WTC11 (cell line): ENCODE data around the gene BIVM. TPM values are rescaled to one million over a fixed set of nuclear protein-coding genes. Genes with fewer than 3 reads are reported as not detected.

Source experiments
- ATAC-seq: fragments of 200-7000 bp; cut with Tn5 transposase; 2 replicates; pipeline ENCODE4 v1.10.0; 2021; ENCODE audit warnings: mild to moderate bottlenecking, moderate library complexity
- CTCF ChIA-PET: fragments of 300-600 bp; sonication (Branson Sonifier 250); formaldehyde crosslinking; loops from one replicate; lab custom pipeline; 2021; ENCODE audit warnings: antibody characterized with exemption; lab: Charles Lee
- POLR2A ChIA-PET: fragments of 350-600 bp; sonication (Branson Sonifier 250); formaldehyde crosslinking; loops from one replicate; lab custom pipeline; 2021; ENCODE audit warnings: antibody characterized with exemption; lab: Charles Lee
- DNase-seq: peaks from one replicate; pipeline ENCODE4 v3.0.0; 2021; ENCODE audit warnings: low spot score
- H3K27ac Mint-ChIP-seq: 2 replicates; pipeline ENCODE4 v1.8.0; 2021; ENCODE audit warnings: mixed read lengths
- H3K27me3 Mint-ChIP-seq: 2 replicates; pipeline ENCODE4 v1.8.0; 2021; ENCODE audit warnings: low read depth, mild to moderate bottlenecking, moderate library complexity, mixed read lengths
- H3K36me3 Mint-ChIP-seq: 2 replicates; pipeline ENCODE4 v1.8.0; 2021; ENCODE audit warnings: mixed read lengths
- H3K4me1 Mint-ChIP-seq: 2 replicates; pipeline ENCODE4 v1.8.0; 2022; ENCODE audit warnings: mixed read lengths
- H3K4me3 Mint-ChIP-seq: 2 replicates; pipeline ENCODE4 v1.8.0; 2021; ENCODE audit warnings: mild to moderate bottlenecking, moderate library complexity, mixed read lengths
- H3K9me3 Mint-ChIP-seq: 2 replicates; pipeline ENCODE4 v1.8.0; 2021; ENCODE audit warnings: mixed read lengths
- EMX1 ChIP-seq: fragments of 250-450 bp; sonication (Bioruptor Pico); IDR thresholded peaks from 2 replicates; pipeline ENCODE4 v1.8.0; 2021; ENCODE audit warnings: mild to moderate bottlenecking
- JAZF1 ChIP-seq: fragments of 250-450 bp; sonication (Bioruptor Pico); IDR thresholded peaks from 2 replicates; pipeline ENCODE4 v1.9.0; 2021; ENCODE audit warnings: moderate library complexity, mild to moderate bottlenecking, inconsistent platforms
- JUN ChIP-seq: sonication (generic); formaldehyde crosslinking; IDR thresholded peaks from 2 replicates; pipeline ENCODE4 v1.8.0; 2023; ENCODE audit warnings: mild to moderate bottlenecking, missing genetic modification reagents
- RELA ChIP-seq: sonication (generic); formaldehyde crosslinking; IDR thresholded peaks from 2 replicates; pipeline ENCODE4 v1.8.1; 2022; ENCODE audit warnings: missing genetic modification reagents, mild to moderate bottlenecking, borderline replicate concordance
- STAT6 ChIP-seq: sonication (generic); formaldehyde crosslinking; conservative IDR thresholded peaks from 2 replicates; pipeline ENCODE4 v1.8.1; 2023; ENCODE audit warnings: mild to moderate bottlenecking, low read depth, missing genetic modification reagents, moderate library complexity
- TP53 ChIP-seq: sonication (generic); formaldehyde crosslinking; IDR thresholded peaks from 2 replicates; pipeline ENCODE4 v1.8.1; 2023; ENCODE audit warnings: mild to moderate bottlenecking, missing genetic modification reagents
- USF1 ChIP-seq: sonication (generic); formaldehyde crosslinking; IDR thresholded peaks from 2 replicates; pipeline ENCODE4 v1.8.0; 2022; ENCODE audit warnings: mild to moderate bottlenecking, missing genetic modification reagents
- ZBTB21 ChIP-seq: sonication (generic); formaldehyde crosslinking; IDR thresholded peaks from 2 replicates; pipeline ENCODE4 v1.8.1; 2023; ENCODE audit warnings: mild to moderate bottlenecking, missing genetic modification reagents, borderline replicate concordance
- ZNF232 ChIP-seq: sonication (generic); formaldehyde crosslinking; IDR thresholded peaks from 2 replicates; pipeline ENCODE4 v1.8.0; 2022; ENCODE audit warnings: mild to moderate bottlenecking, missing genetic modification reagents
- ZNF423 ChIP-seq: fragments of 250-450 bp; sonication (Bioruptor Pico); IDR thresholded peaks from 2 replicates; pipeline ENCODE4 v2.1.2; 2022; ENCODE audit warnings: mild to moderate bottlenecking, moderate library complexity
- ZNF512 ChIP-seq: sonication (generic); formaldehyde crosslinking; IDR thresholded peaks from 2 replicates; pipeline ENCODE4 v1.8.1; 2022; ENCODE audit warnings: missing genetic modification reagents, borderline replicate concordance
- total RNA-seq: library from RNA; stranded (reverse); gene quantifications from 3 replicates; pipeline ENCODE4 v1.2.3, GENCODE V29; 2021
- TF ChIP-seq, protein P1 (sequence below): fragments of 250-450 bp; sonication (Bioruptor Pico); IDR thresholded peaks from 2 replicates; pipeline ENCODE4 v1.9.0; 2021; ENCODE audit warnings: mild to moderate bottlenecking
- TF ChIP-seq, protein P2 (sequence below): fragments of 200-600 bp; IDR thresholded peaks from 2 replicates; pipeline ENCODE4 v1.8.0; 2022; ENCODE audit warnings: antibody characterized with exemption
- TF ChIP-seq, protein P3 (sequence below): sonication (generic); formaldehyde crosslinking; IDR thresholded peaks from 2 replicates; pipeline ENCODE4 v1.8.1; 2022; ENCODE audit warnings: mild to moderate bottlenecking, moderate library complexity, missing genetic modification reagents
- TF ChIP-seq, protein P4 (sequence below): sonication (generic); formaldehyde crosslinking; IDR thresholded peaks from 2 replicates; pipeline ENCODE4 v1.8.0; 2022; ENCODE audit warnings: mild to moderate bottlenecking, missing genetic modification reagents

BIVM gene
- total RNA-seq, 1 experiment from 2014 or later = 10.2 TPM

DNA sequence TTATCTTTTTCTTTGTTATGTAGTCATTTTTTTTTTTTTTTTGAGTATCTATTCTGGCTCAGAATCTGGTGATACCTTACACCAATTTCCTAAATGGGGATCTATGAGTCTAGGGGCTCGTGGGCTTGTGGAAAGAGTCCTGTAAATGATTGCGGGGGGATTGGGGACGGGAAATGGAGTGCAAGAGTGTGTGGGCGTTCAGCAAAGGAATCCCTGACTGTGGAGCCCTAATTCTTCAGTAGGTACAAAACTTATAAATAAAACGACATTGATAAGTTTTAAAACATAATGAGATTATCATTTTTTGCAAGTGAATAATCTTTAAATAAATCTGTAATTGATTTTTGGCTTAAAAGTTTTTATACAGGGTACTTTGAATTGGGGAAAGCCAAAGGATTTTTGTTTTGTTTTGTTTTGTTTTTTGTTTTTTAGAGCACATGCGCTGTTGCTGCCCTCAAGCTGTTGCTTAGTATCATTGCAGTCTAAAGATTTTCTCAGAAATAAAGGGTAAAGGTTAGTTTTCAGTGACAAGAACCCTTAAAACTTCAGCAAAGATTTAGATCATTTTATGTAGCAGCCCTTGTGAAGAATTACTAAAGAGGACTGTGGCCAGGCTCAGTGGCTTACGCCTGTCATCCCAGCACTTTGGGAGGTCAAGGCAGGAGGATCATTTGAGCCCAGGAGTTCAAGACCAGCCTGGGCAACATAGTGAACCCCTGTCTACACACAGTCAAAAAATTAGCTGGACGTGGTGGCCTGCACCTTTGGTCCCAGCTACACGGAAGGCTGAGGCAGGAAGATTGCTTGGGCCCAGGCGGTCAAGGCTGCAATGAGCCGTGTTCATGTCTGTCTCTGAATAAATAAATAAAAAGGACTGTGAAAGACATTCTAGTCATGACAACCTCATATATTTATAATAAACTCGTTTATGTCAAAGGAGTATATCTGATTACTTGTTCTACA is 48.6 kb downstream of the BIVM start:
- TF ChIP-seq, protein P1, sequence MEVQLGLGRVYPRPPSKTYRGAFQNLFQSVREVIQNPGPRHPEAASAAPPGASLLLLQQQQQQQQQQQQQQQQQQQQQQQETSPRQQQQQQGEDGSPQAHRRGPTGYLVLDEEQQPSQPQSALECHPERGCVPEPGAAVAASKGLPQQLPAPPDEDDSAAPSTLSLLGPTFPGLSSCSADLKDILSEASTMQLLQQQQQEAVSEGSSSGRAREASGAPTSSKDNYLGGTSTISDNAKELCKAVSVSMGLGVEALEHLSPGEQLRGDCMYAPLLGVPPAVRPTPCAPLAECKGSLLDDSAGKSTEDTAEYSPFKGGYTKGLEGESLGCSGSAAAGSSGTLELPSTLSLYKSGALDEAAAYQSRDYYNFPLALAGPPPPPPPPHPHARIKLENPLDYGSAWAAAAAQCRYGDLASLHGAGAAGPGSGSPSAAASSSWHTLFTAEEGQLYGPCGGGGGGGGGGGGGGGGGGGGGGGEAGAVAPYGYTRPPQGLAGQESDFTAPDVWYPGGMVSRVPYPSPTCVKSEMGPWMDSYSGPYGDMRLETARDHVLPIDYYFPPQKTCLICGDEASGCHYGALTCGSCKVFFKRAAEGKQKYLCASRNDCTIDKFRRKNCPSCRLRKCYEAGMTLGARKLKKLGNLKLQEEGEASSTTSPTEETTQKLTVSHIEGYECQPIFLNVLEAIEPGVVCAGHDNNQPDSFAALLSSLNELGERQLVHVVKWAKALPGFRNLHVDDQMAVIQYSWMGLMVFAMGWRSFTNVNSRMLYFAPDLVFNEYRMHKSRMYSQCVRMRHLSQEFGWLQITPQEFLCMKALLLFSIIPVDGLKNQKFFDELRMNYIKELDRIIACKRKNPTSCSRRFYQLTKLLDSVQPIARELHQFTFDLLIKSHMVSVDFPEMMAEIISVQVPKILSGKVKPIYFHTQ (CRISPR knock-in tag) = no peak
- TF ChIP-seq STAT6 (CRISPR knock-in tag) = no peak
- TF ChIP-seq, protein P2, sequence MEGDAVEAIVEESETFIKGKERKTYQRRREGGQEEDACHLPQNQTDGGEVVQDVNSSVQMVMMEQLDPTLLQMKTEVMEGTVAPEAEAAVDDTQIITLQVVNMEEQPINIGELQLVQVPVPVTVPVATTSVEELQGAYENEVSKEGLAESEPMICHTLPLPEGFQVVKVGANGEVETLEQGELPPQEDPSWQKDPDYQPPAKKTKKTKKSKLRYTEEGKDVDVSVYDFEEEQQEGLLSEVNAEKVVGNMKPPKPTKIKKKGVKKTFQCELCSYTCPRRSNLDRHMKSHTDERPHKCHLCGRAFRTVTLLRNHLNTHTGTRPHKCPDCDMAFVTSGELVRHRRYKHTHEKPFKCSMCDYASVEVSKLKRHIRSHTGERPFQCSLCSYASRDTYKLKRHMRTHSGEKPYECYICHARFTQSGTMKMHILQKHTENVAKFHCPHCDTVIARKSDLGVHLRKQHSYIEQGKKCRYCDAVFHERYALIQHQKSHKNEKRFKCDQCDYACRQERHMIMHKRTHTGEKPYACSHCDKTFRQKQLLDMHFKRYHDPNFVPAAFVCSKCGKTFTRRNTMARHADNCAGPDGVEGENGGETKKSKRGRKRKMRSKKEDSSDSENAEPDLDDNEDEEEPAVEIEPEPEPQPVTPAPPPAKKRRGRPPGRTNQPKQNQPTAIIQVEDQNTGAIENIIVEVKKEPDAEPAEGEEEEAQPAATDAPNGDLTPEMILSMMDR = peak; percentile 58
- no peak for TF ChIP-seq JUN
- Mint-ChIP-seq H3K4me3 (peak overlapping the region; percentile 95), H3K27me3 (no peaks in the 10 kb centered on the region), H3K9me3 (no peaks in the 10 kb centered on the region), H3K36me3 (no peaks in the 10 kb centered on the region), H3K27ac (peak overlapping the region; percentile 93; the same call in 1 of the 2 replicates), H3K4me1 (peaks cover 12% of the 10 kb centered on the region)
- no peak for DNase-seq
- ATAC-seq = no peak
- ChIA-PET CTCF (interaction anchor here (0.6 to 1.3 kb wide), 4 partner anchors 23 to 410 kb away, joined by 3 to 7 read pairs (median 6); no protein-coding TSS in a partner anchor), POLR2A (interaction anchor here (2.4 kb wide), 1 partner anchor 251 kb away, joined by 15 read pairs; the partner anchor contains the start of gene TPP2)

DNA sequence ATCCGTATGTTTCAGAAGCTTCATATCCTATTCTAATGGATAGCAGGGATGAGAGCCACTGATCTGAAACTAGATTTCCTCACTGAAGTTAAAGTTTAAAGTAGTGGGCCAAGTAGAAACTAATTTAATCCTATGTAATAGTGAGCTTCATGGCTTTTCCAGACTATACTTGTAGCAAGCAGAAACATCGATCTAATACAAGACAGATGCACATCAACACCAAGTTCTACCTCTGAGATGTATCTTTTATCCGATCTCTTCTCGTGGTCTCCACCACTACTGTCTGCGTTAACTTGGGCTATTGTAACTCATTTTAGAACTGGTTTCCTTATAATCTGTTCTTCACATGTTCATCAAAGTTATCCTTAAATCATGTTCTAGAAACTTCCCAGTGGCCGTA is 50.0 kb downstream of the BIVM start:
- H3K9me3 Mint-ChIP-seq = no peaks in the 10 kb centered on the region
- TF ChIP-seq, protein P2 = no peak
- TF ChIP-seq, protein P3, sequence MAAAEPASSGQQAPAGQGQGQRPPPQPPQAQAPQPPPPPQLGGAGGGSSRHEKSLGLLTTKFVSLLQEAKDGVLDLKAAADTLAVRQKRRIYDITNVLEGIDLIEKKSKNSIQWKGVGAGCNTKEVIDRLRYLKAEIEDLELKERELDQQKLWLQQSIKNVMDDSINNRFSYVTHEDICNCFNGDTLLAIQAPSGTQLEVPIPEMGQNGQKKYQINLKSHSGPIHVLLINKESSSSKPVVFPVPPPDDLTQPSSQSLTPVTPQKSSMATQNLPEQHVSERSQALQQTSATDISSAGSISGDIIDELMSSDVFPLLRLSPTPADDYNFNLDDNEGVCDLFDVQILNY (CRISPR knock-in tag) = no peak
- no peak for TF ChIP-seq ZBTB21 (CRISPR knock-in tag)
- TF ChIP-seq, protein P4, sequence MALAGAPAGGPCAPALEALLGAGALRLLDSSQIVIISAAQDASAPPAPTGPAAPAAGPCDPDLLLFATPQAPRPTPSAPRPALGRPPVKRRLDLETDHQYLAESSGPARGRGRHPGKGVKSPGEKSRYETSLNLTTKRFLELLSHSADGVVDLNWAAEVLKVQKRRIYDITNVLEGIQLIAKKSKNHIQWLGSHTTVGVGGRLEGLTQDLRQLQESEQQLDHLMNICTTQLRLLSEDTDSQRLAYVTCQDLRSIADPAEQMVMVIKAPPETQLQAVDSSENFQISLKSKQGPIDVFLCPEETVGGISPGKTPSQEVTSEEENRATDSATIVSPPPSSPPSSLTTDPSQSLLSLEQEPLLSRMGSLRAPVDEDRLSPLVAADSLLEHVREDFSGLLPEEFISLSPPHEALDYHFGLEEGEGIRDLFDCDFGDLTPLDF = no peak
- no peak for TF ChIP-seq ZNF512
- TF ChIP-seq TP53 (CRISPR knock-in tag) = no peak
- no peak for TF ChIP-seq ZNF423
- no peak for TF ChIP-seq EMX1
- no peak for TF ChIP-seq ZNF232 (CRISPR knock-in tag)
- TF ChIP-seq JAZF1 (CRISPR knock-in tag) = no peak
- TF ChIP-seq USF1 (CRISPR knock-in tag) = no peak
- TF ChIP-seq RELA (CRISPR knock-in tag) = no peak

More for the DNA sequence above, 50.0 kb downstream of the BIVM start:
- ChIA-PET POLR2A (no interaction called here), CTCF (no interaction called here)
- H3K27ac Mint-ChIP-seq = no peak overlapping the region
- no peaks in the 10 kb centered on the region; the same call in 1 of the 2 replicates for H3K36me3 Mint-ChIP-seq
- DNase-seq (no peak), ATAC-seq (no peak)
- H3K4me1 Mint-ChIP-seq = peaks cover 12% of the 10 kb centered on the region
- no peaks in the 10 kb centered on the region for H3K27me3 Mint-ChIP-seq
- no peak overlapping the region for H3K4me3 Mint-ChIP-seq
